Rectal smooth muscle tissue (tissue), 1 donor: ENCODE results near the gene UFM1.
"Not testable (repeated sequence)": the region's sequence is repeated elsewhere in the genome, so short reads cannot be mapped to it uniquely, and the experiment has no call there.

Source experiments
- H3K27ac ChIP-seq: one replicate; pipeline ENCODE4 v1.7.0; 2013; ENCODE audit warnings: low read depth, low read length, inconsistent platforms
- H3K27me3 ChIP-seq: one replicate; pipeline ENCODE4 v1.7.0; 2013; ENCODE audit warnings: low read length; ENCODE audit not compliant: control insufficient read depth, insufficient read depth
- H3K36me3 ChIP-seq: one replicate; pipeline ENCODE4 v1.7.0; 2013; ENCODE audit warnings: low read length; ENCODE audit not compliant: control insufficient read depth, insufficient read depth
- H3K4me1 ChIP-seq: one replicate; pipeline ENCODE4 v1.7.0; 2013; ENCODE audit warnings: low read length; ENCODE audit not compliant: control insufficient read depth, insufficient read depth
- H3K4me3 ChIP-seq: one replicate; pipeline ENCODE4 v1.7.0; 2013; ENCODE audit warnings: low read length
- H3K9ac ChIP-seq: one replicate; pipeline ENCODE4 v1.7.0; 2013; ENCODE audit warnings: low read length

The UFM1 gene

DNA sequence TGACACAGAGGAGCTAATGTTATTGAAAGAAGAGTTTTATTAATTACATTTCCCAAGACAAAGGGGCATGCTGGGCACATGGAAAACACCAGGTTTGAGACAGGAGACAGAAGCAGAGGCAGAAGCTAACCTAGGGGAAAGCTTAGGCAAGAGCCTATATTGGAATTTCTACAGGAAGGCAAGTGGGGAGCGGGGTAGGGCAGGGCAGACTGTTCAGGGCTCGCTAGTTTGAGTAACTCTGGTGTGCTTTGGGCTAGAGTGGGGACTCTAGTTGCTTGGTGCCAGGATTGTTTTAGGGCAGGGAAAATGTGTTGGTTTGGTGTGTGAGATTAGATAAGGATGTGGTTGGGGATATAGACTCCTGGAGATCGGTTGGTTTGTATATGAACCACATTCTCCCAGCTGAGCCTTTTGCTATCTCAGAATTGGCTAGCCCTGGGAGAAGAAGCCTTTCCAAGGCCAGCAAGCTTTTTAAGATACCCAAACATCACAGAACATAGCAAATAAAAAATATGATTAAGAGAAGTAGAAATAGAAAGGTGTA, 8.4 kb upstream of the UFM1 start:
- H3K9ac ChIP-seq = no peak overlapping the region
- no peak overlapping the region for H3K27ac ChIP-seq
- no peaks in the 10 kb centered on the region for H3K27me3 ChIP-seq
- no peaks in the 10 kb centered on the region for H3K4me1 ChIP-seq
- H3K36me3 ChIP-seq = no peaks in the 10 kb centered on the region
- H3K4me3 ChIP-seq = no peak overlapping the region

DNA sequence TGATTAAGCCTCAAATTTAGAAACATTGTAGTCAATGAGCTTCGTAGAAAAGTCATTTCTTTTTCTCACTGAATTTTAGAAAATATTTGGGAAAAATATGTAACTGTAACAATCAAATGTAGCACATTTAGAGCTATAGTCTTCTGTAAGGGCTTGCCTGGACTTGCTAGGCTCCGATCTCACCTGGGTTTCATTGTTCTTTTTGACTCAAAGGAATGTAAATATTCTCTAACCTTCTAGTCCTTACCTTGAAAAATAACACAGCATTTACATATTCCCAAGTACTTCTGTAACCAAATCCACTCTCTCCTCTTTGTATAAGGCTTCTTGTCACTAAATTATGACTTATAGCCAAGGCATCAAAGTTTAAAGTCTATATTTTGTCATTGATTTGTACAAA, 2.9 kb upstream of the UFM1 start:
- H3K4me1 ChIP-seq = peaks cover 12% of the 10 kb centered on the region
- H3K27me3 ChIP-seq = no peaks in the 10 kb centered on the region
- no peak overlapping the region for H3K4me3 ChIP-seq
- H3K27ac ChIP-seq = no peak overlapping the region
- no peak overlapping the region for H3K9ac ChIP-seq
- no peaks in the 10 kb centered on the region for H3K36me3 ChIP-seq

DNA sequence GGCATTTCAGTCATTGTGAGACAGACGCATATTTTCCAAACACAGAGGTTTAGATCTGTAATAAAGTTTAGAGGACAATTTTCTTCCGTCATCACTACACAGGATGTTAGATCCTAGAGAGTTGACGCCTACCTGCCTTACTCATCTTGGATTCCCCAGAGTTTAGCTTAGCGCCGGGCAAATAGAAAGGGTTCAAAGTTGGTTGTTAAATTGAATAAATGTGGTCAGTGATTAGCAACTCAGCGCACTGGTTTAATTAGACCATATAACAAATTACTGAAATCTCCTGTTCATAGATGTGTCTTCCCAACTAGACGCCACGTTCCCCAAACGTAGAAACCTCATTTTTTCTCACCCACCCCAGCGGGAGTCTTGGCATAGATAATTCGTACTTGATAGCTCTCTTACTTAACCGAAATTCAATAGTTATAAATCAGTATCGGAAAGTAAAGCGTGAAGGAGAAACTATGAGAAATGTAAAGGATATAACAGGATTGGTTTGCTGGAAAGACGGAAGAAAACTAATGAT, 726 bp upstream of the UFM1 start:
- Histone ChIP-seq H3K4me3 (peak overlapping the region; percentile 76), H3K9ac (peak overlapping the region; percentile 38), H3K36me3 (no peaks in the 10 kb centered on the region), H3K27me3 (no peaks in the 10 kb centered on the region), H3K27ac (peak overlapping the region; percentile 92), H3K4me1 (peaks cover 12% of the 10 kb centered on the region)

DNA sequence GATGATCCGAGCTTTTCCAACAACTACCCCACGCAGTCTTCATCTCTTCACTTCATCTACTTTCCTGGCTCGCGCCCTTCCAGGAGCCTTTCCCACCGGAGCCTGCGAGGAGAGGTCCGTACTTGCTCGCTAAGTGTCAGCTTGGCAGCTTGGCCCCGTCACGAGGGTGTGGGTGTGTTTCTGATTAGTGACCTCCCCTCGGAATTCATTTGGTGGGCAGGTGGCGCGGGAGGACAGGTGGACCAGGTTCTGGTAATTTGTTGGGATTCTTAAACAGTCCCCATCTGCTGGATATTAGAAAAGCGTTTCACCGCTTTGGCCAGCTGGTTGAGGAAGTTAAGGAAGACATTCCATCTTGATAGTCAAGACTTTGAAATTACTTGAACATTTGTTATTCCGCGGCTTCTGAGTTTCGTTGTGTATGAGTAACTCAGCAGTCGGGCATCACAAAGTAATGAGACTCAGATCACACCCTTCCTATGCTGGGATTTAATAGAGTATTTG, 515 bp downstream of the UFM1 start:
- no peaks in the 10 kb centered on the region for H3K27me3 ChIP-seq
- H3K4me3 ChIP-seq = peak overlapping the region; percentile 69
- peak overlapping the region; percentile 92 for H3K27ac ChIP-seq
- peak overlapping the region; percentile 92 for H3K9ac ChIP-seq
- H3K36me3 ChIP-seq = no peaks in the 10 kb centered on the region
- peaks cover 12% of the 10 kb centered on the region for H3K4me1 ChIP-seq

DNA sequence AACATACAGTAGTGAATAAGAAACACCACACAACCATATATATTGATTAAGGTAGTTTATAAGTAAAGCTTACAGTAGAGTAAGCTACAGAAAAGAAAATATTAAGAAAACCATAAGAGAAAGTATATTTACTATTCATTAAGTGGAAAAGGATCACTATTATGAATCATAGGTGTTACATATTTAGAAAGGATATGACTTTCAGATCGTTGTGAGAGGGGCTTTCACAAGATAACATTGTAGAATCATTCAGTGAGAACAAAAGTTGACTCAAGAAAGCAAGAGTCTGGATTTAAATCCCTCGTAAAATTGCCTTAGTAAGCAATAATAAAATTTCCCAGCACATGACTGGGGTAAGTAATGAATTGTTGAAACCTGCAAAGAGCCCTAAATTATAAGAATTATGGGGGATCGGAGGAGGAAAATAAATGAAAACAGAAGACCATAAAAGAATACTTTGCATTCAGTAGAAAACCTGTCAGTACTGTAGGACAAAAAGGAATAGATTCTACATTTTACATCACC, 6.0 kb downstream of the UFM1 start:
- no peak overlapping the region for H3K9ac ChIP-seq

DNA sequence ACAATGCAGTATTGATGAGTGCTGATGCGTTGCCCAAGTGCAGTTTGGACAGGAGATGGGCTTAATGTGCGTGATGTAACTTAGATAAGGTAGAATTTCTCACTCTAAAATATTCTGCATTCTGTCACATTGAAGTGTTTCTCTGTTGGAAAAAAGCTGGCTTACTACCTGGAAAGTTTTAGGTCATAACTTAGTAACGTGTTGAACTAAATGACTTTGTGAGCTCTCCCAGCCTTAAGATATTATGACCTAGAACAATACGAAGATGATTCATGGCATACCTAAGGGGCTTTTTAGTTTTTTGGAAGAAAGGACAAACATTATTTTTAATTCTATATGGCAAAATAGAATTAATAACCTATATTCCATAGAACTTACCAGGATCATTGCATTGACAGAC, 9.0 kb downstream of the UFM1 start:
- Histone ChIP-seq H3K4me1 (no peaks in the 10 kb centered on the region), H3K27ac (no peak overlapping the region)

More for the DNA sequence above, 6.0 kb downstream of the UFM1 start:
- H3K27me3 ChIP-seq = no peaks in the 10 kb centered on the region
- peaks cover 11% of the 10 kb centered on the region for H3K4me1 ChIP-seq
- no peaks in the 10 kb centered on the region for H3K36me3 ChIP-seq
- H3K4me3 ChIP-seq = no peak overlapping the region
- H3K27ac ChIP-seq = no peak overlapping the region

DNA sequence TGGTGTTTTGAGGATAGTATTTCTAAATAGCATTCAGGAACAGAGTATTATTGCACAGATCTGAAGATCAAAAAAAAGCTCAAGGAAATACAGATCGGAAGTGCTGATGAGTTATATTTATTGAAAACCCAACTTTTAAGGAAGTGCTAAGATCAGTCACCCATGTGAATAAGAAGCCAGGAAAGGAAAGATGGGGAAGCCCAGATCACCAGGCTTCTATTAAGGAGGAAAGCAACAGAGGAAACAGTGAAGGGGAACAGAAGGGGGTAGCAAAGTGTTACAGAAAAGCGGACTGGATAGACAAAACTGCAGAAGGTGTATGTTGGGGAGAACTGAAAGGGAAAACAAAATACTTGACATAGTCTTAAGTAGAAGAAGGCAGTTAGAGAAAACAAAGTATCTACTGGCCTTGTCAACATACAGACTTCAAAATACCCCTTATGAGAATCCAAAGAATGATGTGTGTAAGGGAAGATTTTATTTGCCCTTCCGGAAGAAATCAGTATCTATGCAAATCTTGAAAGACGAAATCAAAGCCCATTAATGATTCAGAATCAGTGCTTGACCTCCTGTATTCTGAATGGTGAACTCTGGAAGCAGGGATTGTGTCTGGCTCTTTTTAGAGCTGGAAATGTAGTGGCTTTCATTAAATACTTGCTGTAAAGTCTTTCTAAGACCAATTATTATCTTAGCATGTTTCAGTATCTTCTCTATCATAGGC, 12.1 kb downstream of the UFM1 start:
- H3K9ac ChIP-seq = no peak overlapping the region
- no peak overlapping the region for H3K27ac ChIP-seq
- H3K4me1 ChIP-seq = no peaks in the 10 kb centered on the region
- no peak overlapping the region for H3K4me3 ChIP-seq
- H3K27me3 ChIP-seq = no peaks in the 10 kb centered on the region
- H3K36me3 ChIP-seq = peaks cover 6% of the 10 kb centered on the region

More for the DNA sequence above, 9.0 kb downstream of the UFM1 start:
- Histone ChIP-seq H3K27me3 (no peaks in the 10 kb centered on the region), H3K36me3 (peaks cover 6% of the 10 kb centered on the region), H3K9ac (no peak overlapping the region), H3K4me3 (no peak overlapping the region)

DNA sequence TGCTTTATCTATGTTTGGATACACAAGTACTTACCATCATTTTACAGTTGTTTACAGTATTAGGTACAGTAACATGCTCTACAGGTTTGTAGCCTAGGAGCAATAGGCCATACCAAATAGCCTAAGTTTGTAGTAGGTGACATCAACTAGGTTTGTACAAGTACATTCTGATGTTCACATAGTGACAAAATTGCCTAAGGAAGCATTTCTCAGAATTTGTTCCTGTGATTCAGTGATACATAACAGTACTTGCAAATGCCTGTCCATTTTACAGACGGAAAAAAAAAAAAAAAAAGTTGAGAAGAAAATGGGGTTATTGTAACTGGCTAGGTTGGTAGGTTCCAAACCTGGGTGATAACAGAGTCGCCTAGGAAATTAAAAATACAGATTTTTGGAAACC, 13.6 kb downstream of the UFM1 start:
- Histone ChIP-seq H3K4me3 (no peak overlapping the region), H3K4me1 (no peaks in the 10 kb centered on the region), H3K27ac (no peak overlapping the region), H3K9ac (no peak overlapping the region), H3K36me3 (peaks cover 6% of the 10 kb centered on the region), H3K27me3 (no peaks in the 10 kb centered on the region)

DNA sequence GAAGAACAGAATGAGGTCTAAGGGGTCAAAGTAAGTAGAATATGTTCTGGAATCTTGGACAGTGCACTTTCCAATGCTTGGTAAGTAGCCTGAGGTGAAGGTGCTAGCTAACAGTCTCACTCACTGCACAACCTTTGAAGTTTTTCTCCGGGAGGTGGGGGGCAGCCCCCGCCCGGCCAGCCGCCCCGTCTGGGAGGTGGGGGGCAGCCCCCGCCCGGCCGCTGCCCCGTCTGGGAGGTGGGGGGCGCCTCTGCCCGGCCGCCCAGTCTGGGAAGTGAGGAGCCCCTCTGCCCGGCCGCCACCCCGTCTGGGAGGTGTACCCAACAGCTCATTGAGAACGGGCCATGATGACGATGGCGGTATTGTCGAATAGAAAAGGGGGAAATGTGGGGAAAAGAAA, 14.1 kb downstream of the UFM1 start:
- not testable (repeated sequence) for H3K9ac ChIP-seq, H3K36me3 ChIP-seq, H3K4me1 ChIP-seq, H3K4me3 ChIP-seq, H3K27ac ChIP-seq, H3K27me3 ChIP-seq

DNA sequence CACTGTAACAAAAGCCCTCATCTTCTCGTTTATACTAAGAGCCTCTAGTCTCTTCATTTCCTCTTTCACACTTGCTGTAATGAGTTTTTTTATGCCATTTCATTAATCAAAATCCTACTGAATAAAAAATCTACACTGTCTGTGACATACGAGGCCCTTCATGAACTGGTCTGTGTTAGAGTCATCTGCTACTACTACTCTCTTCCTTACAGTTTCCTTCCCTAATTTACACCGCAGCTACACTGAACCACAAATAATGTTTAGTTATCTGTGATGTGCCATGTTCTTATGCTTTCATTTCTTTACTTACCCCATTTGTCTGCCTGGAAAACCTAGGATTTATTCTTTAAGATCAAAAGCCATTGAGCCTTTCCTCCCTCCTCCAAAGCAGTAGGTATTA, 16.0 kb downstream of the UFM1 start:
- Histone ChIP-seq H3K27me3 (no peaks in the 10 kb centered on the region), H3K36me3 (peaks cover 6% of the 10 kb centered on the region), H3K9ac (no peak overlapping the region), H3K4me3 (no peak overlapping the region), H3K4me1 (no peaks in the 10 kb centered on the region), H3K27ac (no peak overlapping the region)

DNA sequence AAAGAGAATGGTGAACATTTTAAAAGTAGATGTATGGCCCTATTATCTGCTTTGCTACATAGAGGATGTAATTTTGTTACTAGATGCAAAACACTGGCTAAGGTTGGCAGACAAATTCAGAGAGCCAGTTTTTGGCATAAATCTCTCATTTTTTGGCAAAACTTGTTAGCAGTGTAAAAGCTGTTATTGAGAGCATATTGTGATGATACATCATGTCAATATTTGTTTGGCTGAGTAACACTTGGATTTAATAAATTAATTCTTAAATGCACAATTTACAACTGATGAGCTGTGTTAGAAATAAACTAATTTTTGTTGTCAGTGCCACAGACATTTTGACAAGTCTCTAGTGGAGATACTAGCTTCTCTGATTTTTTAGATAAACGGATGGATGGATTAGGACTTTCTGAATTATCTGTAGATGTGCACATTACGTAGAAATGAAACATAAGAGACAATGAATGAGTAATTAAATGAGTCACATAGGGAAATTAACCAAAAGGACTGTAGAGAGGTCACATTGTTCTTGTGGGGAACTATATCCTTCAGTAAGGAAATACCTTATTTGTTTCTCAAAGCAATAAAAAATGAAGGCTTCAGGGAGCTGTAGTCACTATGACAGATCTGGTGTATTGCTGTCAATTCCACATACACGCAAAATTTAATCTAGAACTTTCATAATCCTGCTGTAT, 17.4 kb downstream of the UFM1 start:
- peaks cover 2% of the 10 kb centered on the region for H3K36me3 ChIP-seq
- no peaks in the 10 kb centered on the region for H3K27me3 ChIP-seq
- no peaks in the 10 kb centered on the region for H3K4me1 ChIP-seq
- H3K27ac ChIP-seq = no peak overlapping the region
- H3K4me3 ChIP-seq = no peak overlapping the region
- H3K9ac ChIP-seq = no peak overlapping the region

DNA sequence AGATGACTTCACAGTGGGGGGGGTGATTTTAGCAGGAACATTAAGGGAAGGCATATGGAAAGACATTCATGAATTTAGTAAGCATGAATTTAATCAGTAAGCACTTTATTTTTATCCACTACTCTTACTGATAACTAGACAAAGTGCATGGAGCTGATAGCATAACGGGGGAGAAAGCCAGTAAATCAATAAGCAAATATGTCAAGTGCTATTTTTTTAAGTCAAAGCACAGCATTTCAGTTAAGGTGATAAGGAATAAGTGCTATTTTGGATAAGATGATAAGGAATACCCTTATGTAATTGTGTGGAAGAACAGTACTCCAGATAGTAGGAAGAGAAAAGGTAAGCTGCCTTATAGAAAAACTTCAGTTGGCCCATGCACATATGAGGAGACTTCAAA, 19.4 kb downstream of the UFM1 start:
- no peaks in the 10 kb centered on the region for H3K36me3 ChIP-seq
- H3K27me3 ChIP-seq = no peaks in the 10 kb centered on the region
- no peaks in the 10 kb centered on the region for H3K4me1 ChIP-seq
- H3K27ac ChIP-seq = no peak overlapping the region
- H3K9ac ChIP-seq = no peak overlapping the region
- H3K4me3 ChIP-seq = no peak overlapping the region
